ENCODE results near the gene LMBR1L.

The LMBR1L gene

GRCh38 chr12:49054096-49054495 is 56.6 kb downstream of the LMBR1L start:
- no peak for DNase-seq (ENCODE audit: low spot score)

- no peak for DNase-seq (ENCODE audit: low spot score)
These were observed 58.0 kb downstream of the LMBR1L start for GRCh38 chr12:49052451-49053208.

- DNase-seq (ENCODE audit: low spot score): no peak
These were observed 58.7 kb downstream of the LMBR1L start for GRCh38 chr12:49051777-49052438.

GRCh38 chr12:49051373-49051764 is 59.3 kb downstream of the LMBR1L start:
- DNase-seq (ENCODE audit: low spot score): no peak

- no peak for DNase-seq (ENCODE audit: low spot score)
These were observed 59.9 kb downstream of the LMBR1L start for GRCh38 chr12:49050507-49051372.

- DNase-seq (ENCODE audit: low spot score): no peak
These were observed 61.0 kb downstream of the LMBR1L start for GRCh38 chr12:49049566-49050224.

GRCh38 chr12:49048953-49049352 is 61.7 kb downstream of the LMBR1L start:
- DNase-seq (ENCODE audit: low spot score): no peak

Measured in cerebellar cortex (tissue), 1 donor.